ENCODE measurements around the gene ENPP4.

GRCh38 chr6:46098678-46099077, 31.1 kb upstream of the ENPP4 start:
- TF ChIP-seq, protein P1, sequence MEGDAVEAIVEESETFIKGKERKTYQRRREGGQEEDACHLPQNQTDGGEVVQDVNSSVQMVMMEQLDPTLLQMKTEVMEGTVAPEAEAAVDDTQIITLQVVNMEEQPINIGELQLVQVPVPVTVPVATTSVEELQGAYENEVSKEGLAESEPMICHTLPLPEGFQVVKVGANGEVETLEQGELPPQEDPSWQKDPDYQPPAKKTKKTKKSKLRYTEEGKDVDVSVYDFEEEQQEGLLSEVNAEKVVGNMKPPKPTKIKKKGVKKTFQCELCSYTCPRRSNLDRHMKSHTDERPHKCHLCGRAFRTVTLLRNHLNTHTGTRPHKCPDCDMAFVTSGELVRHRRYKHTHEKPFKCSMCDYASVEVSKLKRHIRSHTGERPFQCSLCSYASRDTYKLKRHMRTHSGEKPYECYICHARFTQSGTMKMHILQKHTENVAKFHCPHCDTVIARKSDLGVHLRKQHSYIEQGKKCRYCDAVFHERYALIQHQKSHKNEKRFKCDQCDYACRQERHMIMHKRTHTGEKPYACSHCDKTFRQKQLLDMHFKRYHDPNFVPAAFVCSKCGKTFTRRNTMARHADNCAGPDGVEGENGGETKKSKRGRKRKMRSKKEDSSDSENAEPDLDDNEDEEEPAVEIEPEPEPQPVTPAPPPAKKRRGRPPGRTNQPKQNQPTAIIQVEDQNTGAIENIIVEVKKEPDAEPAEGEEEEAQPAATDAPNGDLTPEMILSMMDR (IDR thresholded peaks at IDR 0.05) = no peak
- no peak for TF ChIP-seq EP300 (IDR thresholded peaks at IDR 0.05)

All from sigmoid colon (tissue), 4 donors.